Body of pancreas (tissue), 4 donors: ENCODE measurements around the gene MPV17L2. TPM values are rescaled to one million over a fixed set of nuclear protein-coding genes. Genes with fewer than 3 reads are reported as not detected.

Source experiments
- ATAC-seq: fragments of 150-250 bp; one replicate; pipeline ENCODE4 v1.9.1; 2016
- DNase-seq, 4 donors: peaks; one replicate each; pipeline ENCODE4 v3.0.0-alpha.2; 2019
- H3K27ac ChIP-seq, 4 donors: fragments of 200-600 bp; sonication (generic); 1 replicate in 3 of 4; 2 replicates in 1 of 4; pipeline versions ENCODE4 v1.5.1 to v1.6.1; 2016 to 2019; ENCODE audit warnings: mild to moderate bottlenecking in 1 of 4, mixed read lengths in 1 of 4, moderate library complexity in 1 of 4
- H3K27me3 ChIP-seq, 2 donors: fragments of 200-600 bp; sonication (generic); one replicate each; pipeline ENCODE4 v1.6.0; 2016; ENCODE audit warnings: mild to moderate bottlenecking in 1 of 2
- H3K36me3 ChIP-seq, 2 donors: fragments of 200-600 bp; sonication (generic); replicated peaks in 1 of 2; 2 replicates each; pipeline ENCODE4 v1.5.1; 2016; ENCODE audit warnings: low read depth in 2 of 2; ENCODE audit not compliant: insufficient read depth in 1 of 2
- H3K4me1 ChIP-seq: fragments of 200-600 bp; sonication (generic); one replicate; pipeline ENCODE4 v1.6.0; 2016
- H3K4me3 ChIP-seq, 2 donors: fragments of 200-600 bp; sonication (generic); 1 replicate in 1 of 2; 2 replicates in 1 of 2; pipeline ENCODE4 v1.5.1; 2016 to 2019
- H3K9me3 ChIP-seq, 3 donors: fragments of 200-600 bp; sonication (generic); 1 replicate in 2 of 3; 2 replicates in 1 of 3; pipeline ENCODE4 v1.5.1; 2016
- POLR2A ChIP-seq, 3 donors: fragments of 450-650 bp; IDR thresholded peaks; one replicate each; pipeline ENCODE4 v1.6.1; 2016; ENCODE audit warnings: antibody characterized with exemption in 3 of 3, mild to moderate bottlenecking in 2 of 3
- WGBS, 2 donors: methylation state at CpG; one replicate each; pipeline ENCODE4 v1.1.5; 2017; 5-methylcytosine and 5-hydroxymethylcytosine counted together
- intact Hi-C: fragments of 100-400 bp; cut with DNase I; formaldehyde crosslinking; loops from one replicate; pipeline ENCODE4 v1.15.1; 2023
- total RNA-seq, 2 donors: library from RNA; depleted of rRNA; stranded (reverse); fragments of >200 nt; gene quantifications; one replicate each; pipeline ENCODE4 v1.1.0, GENCODE V29; 2016
- TF ChIP-seq, protein P1 (sequence below), 7 experiments: fragments of 450-650 bp in 4 of 7; fragments of 200-600 bp in 3 of 7; sonication (generic) in 3 of 7; IDR thresholded peaks; one replicate each; pipeline ENCODE4 v1.5.1; 2016 to 2019; ENCODE audit warnings: antibody characterized with exemption in 7 of 7

The MPV17L2 gene
- total RNA-seq, 2 donors from 2014 or later: 3.4 to 5.6 TPM

DNA sequence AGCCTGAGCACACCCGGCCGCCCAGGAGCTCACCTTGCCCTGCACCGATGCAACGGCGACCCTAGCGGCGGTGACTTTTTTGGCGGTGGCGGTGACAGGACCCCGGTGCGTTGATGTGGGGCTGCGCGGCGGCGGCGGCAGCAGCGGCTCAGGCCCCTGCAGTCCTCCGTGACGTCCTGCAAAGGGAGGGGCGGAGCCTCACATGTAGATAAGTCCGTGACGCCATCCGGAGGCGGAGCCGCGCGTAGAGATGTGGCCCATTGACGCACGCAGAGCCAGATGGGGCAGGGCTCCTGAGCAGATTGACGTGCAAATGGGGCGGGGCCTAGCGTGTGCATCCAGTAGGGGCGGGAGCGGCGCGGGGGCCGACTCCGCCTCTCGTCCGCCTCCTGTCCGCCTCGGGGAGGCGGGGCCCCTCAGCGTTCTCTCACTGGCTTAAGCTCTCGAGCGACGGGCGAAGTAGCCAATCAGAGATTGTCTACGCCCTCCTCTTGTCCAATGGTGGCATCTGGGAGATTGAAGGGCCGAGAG, 10.9 kb downstream of the MPV17L2 start, which contains the start of gene RAB3A:
TSS of gene RAB3A (minus strand) at position 180 of the 531 bp plus-strand sequence. CDS start 1,302 bp downstream, outside the sequence.
- peak within 1 kb of the TSS; percentile 32 to 80 for H3K4me3 ChIP-seq
- peak in 1 of 3 donors; percentile 69 for TF ChIP-seq POLR2A (IDR thresholded peaks at IDR 0.05)
- TF ChIP-seq, protein P1, sequence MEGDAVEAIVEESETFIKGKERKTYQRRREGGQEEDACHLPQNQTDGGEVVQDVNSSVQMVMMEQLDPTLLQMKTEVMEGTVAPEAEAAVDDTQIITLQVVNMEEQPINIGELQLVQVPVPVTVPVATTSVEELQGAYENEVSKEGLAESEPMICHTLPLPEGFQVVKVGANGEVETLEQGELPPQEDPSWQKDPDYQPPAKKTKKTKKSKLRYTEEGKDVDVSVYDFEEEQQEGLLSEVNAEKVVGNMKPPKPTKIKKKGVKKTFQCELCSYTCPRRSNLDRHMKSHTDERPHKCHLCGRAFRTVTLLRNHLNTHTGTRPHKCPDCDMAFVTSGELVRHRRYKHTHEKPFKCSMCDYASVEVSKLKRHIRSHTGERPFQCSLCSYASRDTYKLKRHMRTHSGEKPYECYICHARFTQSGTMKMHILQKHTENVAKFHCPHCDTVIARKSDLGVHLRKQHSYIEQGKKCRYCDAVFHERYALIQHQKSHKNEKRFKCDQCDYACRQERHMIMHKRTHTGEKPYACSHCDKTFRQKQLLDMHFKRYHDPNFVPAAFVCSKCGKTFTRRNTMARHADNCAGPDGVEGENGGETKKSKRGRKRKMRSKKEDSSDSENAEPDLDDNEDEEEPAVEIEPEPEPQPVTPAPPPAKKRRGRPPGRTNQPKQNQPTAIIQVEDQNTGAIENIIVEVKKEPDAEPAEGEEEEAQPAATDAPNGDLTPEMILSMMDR (IDR thresholded peaks at IDR 0.05): peak in 3 of 7 experiments; percentile 12 to 17 (median 14)
- intact Hi-C loops: no loop called here

DNA sequence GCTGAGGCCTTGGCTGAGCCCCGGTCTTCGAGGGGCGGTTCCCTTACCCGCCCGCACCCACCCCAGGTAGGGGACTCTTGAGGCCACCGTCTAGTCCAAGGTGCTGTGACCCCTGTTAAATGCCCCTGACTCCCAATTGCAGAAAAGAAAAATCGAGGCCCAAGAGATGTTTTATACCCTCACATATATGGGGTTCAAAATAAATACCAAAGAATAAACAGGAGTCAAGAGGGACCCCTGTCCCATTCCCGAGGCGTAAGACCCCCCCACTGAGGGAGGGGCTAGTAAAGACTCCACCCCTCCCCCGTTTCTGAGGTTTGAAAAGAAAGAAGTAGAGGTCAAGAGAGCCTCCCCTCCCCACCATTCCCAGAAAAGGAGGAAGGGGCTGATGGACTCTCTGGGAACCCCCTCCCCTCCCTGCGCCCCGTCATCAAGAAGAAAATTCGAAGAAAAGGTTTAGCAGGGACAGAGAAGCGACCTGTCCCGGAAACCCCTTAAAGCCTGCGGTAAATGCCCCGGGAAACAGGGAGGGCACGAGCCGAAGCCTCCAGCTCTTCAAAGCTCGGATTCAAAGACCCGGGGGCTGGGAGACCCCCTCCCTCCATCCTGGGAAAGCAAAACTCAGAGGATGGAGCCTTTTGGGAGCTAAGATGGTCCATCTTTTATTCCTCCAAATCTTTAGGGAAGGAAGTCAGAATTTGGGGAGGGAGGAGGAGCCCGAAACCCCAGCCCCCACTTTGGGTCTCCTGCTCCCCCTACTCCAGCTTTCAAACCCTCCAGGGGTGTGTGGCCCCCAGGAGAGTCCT, 11.6 kb downstream of the MPV17L2 start:
- TF ChIP-seq, protein P1 (IDR thresholded peaks at IDR 0.05): no peak
- peak in 2 of 3 donors; percentile 36 to 41 for TF ChIP-seq POLR2A (IDR thresholded peaks at IDR 0.05)
- DNase-seq (peak in 1 of 4 donors; percentile 59), ATAC-seq (peak; percentile 5)
- intact Hi-C loops: no loop called here
- H3K27ac ChIP-seq: peak overlapping the region; percentile 71 to 95 (median 86)
- H3K9me3 ChIP-seq: no peaks in the 10 kb centered on the region
- H3K4me1 ChIP-seq: peaks cover 26% of the 10 kb centered on the region
- no peaks in the 10 kb centered on the region for H3K36me3 ChIP-seq
- 0 to 1% methylated on average over 18 to 22 of the region's 22 CpGs for WGBS, 2 donors
- no peaks in the 10 kb centered on the region for H3K27me3 ChIP-seq
- peak overlapping the region in 1 of 2 donors; percentile 3 for H3K4me3 ChIP-seq

More for the DNA sequence above, 10.9 kb downstream of the MPV17L2 start, which contains the start of gene RAB3A:
- Histone ChIP-seq H3K27me3 (no peaks in the 10 kb centered on the region), H3K36me3 (no peaks in the 10 kb centered on the region), H3K27ac (peak within 1 kb of the TSS; percentile 71 to 95 (median 86)), H3K9me3 (no peaks in the 10 kb centered on the region), H3K4me1 (peaks cover 26% of the 10 kb centered on the region)
- DNase-seq (peak; percentile 100), ATAC-seq (peak; percentile 94)
- 0% methylated on average over 1 to 50 of the region's 50 CpGs for WGBS, 2 donors

DNA sequence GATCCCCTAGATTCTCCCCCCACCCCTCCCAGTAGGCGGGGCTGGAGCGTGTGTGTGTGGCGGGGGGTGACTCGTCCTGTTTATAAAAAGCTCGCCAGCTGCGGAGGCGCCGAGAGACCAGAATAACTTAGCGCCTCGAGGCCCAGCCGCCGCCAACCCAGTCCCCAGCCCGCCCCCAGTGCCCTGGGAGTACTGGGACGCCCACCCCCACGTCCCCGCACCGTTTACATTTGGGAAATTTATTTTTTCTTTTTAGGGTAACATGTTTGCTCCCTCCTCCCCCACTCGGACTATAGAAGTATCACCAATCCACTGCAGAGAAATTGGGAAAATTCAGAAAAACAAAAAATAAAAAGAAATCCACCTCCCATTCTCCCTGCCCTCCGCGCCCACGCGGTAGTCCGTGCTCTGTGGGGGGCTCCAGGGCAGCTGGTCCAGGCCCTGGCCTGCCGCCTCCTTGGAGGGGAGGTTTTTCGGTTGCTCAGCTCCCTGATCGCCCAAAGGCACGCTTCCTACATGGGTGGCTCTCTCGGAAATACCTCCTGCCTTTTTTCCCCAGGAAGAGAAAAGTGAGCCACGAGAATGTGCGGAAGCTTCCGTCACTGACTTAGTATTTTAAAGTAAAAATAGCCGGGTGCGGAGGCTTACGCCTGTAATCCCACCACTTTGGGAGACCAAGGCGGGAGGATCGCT, 12.3 kb downstream of the MPV17L2 start:
- H3K4me1 ChIP-seq: peaks cover 26% of the 10 kb centered on the region
- TF ChIP-seq POLR2A (IDR thresholded peaks at IDR 0.05): no peak

DNA sequence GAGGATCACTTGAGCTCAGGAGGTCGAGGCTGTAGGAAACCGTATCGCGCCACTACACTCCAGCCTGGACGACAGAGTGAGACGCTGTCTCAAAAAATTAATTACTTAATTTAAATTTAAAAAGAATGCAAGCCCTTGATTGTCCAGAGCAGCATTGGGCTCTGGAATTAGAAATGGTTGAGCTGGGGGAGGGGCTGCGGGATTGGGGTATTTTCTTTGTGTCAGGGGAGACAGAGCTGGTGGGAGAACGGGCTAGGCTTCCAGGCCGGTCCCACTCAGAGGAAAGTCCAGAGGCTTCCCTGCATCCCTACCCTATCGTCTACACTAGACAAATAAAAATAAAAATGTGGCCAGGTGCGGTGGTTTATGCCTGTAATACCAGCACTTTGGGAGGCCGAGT, 13.0 kb downstream of the MPV17L2 start:
- peak overlapping the region in 3 of 4 donors; percentile 85 to 95 (median 86) for H3K27ac ChIP-seq
- no peak overlapping the region for H3K4me3 ChIP-seq
- WGBS, 2 donors: 81 to 82% methylated on average over 12 of the region's 12 CpGs
- TF ChIP-seq POLR2A (IDR thresholded peaks at IDR 0.05): no peak
- TF ChIP-seq, protein P1 (IDR thresholded peaks at IDR 0.05): no peak
- H3K27me3 ChIP-seq: no peaks in the 10 kb centered on the region
- peaks cover 26% of the 10 kb centered on the region for H3K4me1 ChIP-seq
- intact Hi-C loops: no loop called here
- H3K9me3 ChIP-seq: no peaks in the 10 kb centered on the region
- ATAC-seq (no peak), DNase-seq (no peak)
- H3K36me3 ChIP-seq: no peaks in the 10 kb centered on the region

More for the DNA sequence above, 12.3 kb downstream of the MPV17L2 start:
- WGBS, 2 donors: 30 to 37% methylated on average over 33 to 34 of the region's 36 CpGs
- H3K4me3 ChIP-seq: peak overlapping the region in 1 of 2 donors; percentile 3
- no peak for ATAC-seq
- intact Hi-C loops: no loop called here
- H3K36me3 ChIP-seq: no peaks in the 10 kb centered on the region
- H3K27me3 ChIP-seq: no peaks in the 10 kb centered on the region
- H3K9me3 ChIP-seq: no peaks in the 10 kb centered on the region
- peak; percentile 65 to 80 (median 78) for DNase-seq
- peak overlapping the region; percentile 71 to 95 (median 86) for H3K27ac ChIP-seq
